CD4-positive, alpha-beta T cell treated with Interleukin-6 at 100 ng/mL for 8 hours (primary cell): ENCODE measurements around the gene PAK3.

Experiments
- DNase-seq: peaks from one replicate; pipeline ENCODE4 v3.0.0-alpha.2; 2020; ENCODE audit warnings: mixed read lengths, low spot score

PAK3 gene

GRCh38 chrX:111262086-111262485 is 166.1 kb downstream of the PAK3 start:
- DNase-seq = no peak

- no peak for DNase-seq
Observed at GRCh38 chrX:111264385-111264784, 168.4 kb downstream of the PAK3 start.

GRCh38 chrX:111265486-111265885 is 169.5 kb downstream of the PAK3 start:
- DNase-seq = no peak

- no peak for DNase-seq
Observed at GRCh38 chrX:111268506-111268905, 172.5 kb downstream of the PAK3 start.

GRCh38 chrX:111270339-111270738 is 174.3 kb downstream of the PAK3 start, which contains the start of gene CAPN6:
CAPN6 (minus strand) TSS chrX:111270483; CDS start chrX:111263936, 6,547 bp downstream.
- no peak for DNase-seq
